ENCODE data around the gene DDA1.

- TF ChIP-seq POLR2AphosphoS5 (IDR thresholded peaks at IDR 0.05; ENCODE audit: borderline replicate concordance, low read depth, low read length) (no peak), EZH2 (IDR thresholded peaks at IDR 0.05) (no peak), FOXP2 (optimal IDR thresholded peaks at IDR 0.05; ENCODE audit: control extremely low read depth, extremely low read length, insufficient read depth) (no peak)
Measured at GRCh38 chr19:17306285-17306714, 3.1 kb upstream of the DDA1 start.

Data from SK-N-MC (cell line).